ENCODE results near the gene PRKCZ.

Gene PRKCZ

GRCh38 chr1:2181752-2182151 is 131.5 kb downstream of the PRKCZ start:
- no peak for DNase-seq

- no peak for DNase-seq
These were observed 132.2 kb downstream of the PRKCZ start for GRCh38 chr1:2182376-2182775.

- no peak for DNase-seq
These were observed 133.7 kb downstream of the PRKCZ start for GRCh38 chr1:2183937-2184334.

DNA sequence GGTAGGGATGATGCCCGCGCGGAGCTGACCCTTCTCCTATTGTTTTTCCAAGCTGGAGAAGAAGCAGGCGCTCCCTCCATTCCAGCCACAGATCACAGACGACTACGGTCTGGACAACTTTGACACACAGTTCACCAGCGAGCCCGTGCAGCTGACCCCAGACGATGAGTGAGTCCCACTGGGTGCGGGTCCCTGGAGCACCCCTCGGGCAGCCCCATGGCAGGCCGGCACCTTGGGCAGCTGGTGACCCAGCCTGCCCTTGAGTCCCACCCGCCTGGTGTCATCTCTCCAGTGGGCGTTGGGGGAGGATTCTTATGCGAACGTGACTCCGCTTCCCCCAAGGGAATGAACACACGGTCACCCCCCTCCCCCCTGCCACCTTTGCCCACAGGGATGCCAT is 134.3 kb downstream of the PRKCZ start:
- DNase-seq, result no peak

DNA sequence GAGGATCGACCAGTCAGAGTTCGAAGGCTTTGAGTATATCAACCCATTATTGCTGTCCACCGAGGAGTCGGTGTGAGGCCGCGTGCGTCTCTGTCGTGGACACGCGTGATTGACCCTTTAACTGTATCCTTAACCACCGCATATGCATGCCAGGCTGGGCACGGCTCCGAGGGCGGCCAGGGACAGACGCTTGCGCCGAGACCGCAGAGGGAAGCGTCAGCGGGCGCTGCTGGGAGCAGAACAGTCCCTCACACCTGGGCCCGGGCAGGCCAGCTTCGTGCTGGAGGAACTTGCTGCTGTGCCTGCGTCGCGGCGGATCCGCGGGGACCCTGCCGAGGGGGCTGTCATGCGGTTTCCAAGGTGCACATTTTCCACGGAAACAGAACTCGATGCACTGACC is 134.7 kb downstream of the PRKCZ start:
- DNase-seq, result no peak

- DNase-seq, result no peak
These were observed 136.0 kb downstream of the PRKCZ start for GRCh38 chr1:2185880-2186855.

DNA sequence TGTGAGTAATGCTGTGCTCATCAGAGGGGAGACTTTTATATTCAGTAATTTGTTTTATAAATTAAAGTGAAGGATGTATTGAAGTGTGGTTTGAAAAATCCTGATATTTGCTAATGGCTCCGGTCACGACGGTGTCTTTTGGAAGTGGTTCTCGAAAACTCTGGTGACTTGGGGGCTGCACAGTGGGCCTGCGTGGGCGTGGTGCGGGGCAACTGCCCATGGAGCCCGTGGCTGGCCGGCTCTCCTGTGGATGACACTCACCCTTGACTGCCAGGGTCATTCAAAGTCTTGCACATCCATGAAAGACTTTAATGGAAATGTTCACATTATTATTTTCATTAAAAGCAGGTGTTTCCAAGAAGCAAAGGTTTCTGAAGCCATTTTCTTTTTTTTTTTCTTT is 136.7 kb downstream of the PRKCZ start:
- no peak for DNase-seq

- no peak for DNase-seq
These were observed 137.4 kb downstream of the PRKCZ start for GRCh38 chr1:2187619-2188018.

- DNase-seq, result no peak
These were observed 138.1 kb downstream of the PRKCZ start for GRCh38 chr1:2188336-2188735.

DNA sequence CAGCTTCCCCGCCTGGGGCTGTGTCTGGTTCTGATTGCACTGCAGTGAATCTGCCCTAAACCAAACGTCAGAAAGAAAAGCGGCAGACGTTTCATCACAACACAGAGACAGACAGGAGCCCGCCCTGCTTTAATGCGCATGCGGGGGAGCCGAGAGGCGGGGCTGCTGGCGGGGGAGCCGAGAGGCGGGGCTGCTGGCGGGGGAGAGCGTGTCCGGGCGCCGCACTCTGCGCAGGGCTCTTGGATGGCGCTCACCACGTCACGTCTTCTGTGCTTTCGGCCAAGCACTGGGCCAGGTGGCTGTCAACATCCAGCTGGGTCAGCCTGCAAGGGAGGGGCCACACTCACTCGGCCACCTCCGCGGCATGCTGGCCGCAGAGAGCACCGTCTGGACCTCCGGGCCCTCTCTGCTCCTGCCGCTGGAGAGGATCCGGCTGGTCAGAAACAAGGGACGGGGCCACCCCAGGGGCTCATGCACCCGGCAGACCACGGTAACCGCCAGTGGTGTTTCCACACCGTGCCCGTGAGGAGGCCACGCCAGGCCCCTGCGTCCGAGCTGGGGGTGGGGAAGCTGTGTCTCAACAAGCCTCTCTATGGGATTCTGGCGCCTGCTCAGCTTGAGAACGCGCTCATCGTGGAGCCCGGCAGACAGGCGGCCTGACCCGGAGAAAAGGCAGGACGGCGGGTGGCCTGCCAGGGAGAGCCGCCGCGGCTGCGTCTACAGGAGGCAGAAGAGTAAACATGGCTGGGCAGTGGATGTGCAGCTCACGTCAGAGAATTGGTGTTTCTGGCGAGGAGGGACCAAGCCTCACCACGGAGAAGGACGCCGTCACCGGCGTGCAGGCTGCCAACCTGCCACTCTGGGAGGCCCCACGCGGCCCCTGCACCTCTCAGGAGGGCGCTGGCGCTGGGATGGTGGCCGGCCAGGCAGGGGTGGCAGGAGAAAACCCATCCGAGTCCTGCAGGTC is 139.5 kb downstream of the PRKCZ start:
- peak; percentile 86 to 87 for DNase-seq

DNA sequence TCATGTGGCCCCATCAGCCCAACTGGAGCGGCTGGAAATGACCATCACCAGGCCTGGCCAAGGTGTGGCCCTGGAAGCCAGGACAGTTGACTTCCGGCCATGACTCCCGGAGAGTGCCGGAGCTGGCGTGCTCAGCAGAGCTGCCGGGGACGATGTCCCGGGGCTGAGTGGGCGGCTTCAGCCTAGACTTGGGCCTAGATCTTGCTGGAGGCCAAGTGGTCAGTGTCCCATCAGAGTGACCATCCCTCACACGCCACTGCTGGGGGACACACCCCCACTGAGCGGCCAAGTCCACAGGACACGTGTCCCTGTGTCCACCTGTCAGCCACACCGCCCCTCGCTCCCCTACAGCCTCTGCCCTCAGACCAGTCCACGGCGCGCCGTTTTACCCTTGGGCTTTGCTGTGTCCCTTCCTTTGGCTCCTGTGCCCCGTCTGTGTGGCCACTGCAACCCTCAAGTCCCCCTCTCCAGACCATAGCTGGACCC is 140.3 kb downstream of the PRKCZ start:
- DNase-seq, result no peak

- DNase-seq, result no peak
These were observed 142.1 kb downstream of the PRKCZ start for GRCh38 chr1:2192031-2192995.

DNA sequence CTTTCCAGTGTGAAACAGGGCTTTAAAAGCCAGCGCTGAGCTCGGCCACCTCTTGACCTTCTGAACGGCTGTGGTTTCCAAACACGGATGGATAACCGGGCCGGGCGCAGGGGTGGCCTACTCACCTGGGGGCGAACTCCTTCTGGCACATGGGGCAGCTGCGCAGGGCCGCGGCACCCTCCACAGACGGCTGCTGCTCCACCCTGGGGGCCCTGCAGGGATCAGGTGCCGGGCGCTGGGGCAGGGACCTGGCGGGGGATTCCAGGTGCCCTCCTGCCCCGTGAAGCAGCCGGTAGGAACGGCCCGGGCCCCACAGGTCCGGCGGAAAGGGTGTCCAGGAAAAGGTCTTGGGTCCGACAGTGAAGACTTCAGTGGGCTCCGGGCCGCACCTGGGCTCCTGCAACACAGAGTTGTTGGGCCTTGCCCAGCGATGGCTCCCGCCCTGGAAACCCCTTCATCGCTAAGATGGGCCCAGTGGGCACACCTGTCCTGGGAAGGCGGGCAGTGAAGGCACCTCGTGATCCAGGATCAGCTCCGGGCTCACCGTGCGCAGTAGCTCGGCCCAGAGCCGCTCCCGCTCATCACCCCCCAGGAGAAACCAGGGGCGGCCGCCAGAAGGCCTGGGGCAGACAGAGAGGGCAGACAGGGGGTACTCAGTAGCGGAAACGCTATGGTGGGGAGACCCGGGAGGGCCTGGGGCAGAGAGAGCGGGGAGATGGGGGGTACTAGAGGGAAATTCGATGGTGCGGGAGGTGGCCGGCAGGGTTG is 143.5 kb downstream of the PRKCZ start:
- DNase-seq, result no peak

GRCh38 chr1:2194319-2194897 is 144.2 kb downstream of the PRKCZ start, which contains the start of gene FAAP20:
TSS of gene FAAP20 (minus strand) at chr1:2194772. CDS start at chr1:2194749, 23 bp downstream.
- DNase-seq, result peak; percentile 51 to 83

DNA sequence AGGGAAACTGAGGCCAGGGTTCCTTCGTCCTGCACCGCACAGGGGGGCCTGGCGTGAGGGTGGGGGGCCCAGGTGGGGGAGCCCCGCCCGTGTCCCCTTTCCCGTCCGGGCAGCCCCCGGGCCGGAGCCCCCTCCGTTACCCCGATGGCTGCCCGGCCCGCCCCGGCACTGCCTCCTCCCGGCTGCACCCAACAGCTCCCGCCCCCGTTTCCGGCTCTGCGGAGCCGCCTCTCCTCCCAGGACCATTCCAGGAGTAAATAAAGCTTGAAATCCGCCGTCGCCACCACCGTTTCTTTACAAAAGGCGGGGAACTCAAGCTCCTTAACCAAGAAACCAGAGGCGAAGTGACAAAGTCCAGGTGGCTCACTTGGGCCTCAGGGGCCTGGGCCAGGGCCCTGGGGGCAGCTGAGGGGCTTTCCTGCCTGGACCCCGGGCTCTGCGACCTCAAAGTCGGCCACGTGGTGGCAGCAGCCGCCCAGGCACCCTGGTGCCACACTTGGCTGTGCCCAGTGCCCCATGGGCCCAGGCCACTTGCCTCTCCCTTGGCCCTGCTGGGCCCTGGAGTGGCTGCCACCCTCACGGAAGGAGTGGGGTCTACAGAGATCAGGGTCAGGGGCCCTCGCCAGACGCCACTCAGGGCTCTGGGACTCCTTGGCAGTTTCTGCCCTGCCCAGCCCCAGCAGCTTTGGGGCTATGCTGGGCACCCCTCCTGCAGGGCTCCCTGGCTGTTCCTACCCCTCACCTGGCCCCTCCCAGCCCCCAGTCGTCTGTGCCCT is 144.9 kb downstream of the PRKCZ start:
- peak; percentile 81 to 91 for DNase-seq

DNA sequence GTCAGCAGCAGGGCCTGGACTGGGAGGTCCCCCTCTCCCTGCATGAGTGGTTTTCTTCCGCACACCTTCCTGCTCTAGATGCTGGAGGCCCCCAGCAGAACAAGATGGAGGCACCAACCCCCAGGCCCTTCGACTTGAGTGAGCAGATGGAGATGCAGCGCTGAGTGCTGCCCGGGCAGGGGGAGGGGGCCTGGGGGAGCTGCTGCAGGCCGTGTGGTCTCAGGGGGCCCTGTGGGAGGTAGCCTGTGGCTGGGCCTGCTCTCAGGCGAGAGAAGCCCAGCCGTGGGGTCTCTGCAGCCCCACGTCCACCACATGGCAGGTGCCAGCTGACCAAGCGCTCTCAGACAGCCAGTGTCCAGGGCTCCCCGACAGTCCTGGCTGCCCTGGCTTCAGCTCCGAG is 145.6 kb downstream of the PRKCZ start:
- no peak for DNase-seq

DNA sequence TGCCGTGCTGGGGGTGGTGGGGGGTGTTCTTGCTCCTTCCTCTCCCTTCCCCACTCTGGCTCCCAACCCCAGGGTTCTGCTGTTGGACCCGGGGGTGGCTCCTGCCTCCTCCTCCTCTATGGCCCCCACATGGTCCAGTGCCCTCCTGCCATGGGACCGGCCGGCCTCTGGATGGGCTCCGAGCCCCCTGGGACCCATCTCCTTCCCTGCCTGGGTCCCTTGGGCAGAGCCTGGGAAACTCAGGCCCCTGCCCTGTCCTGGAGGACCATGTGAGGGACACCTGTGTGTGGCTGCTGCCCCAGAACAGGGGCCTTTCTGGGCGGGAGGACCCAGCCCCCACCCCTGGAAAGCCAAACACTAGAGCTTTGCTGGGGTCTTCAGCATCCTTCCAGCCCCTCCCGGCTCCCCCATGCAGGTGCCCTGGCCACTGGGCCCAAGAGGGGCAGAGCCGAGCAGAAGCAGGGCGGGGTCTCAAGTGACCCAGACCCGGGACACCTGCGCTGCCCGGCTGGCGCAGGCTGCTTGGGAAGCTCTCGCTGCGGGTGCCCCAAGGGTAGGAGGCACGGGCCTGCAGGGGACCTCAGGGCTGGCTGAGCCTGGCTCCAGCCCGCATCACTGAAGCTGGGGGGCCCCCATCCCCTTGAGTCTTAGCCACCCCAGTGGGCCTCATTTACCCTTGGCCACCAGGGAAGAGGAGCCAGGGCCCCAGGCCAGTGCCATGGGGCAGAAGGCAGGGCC is 146.9 kb downstream of the PRKCZ start:
- DNase-seq, result no peak

GRCh38 chr1:2197707-2198165 is 147.5 kb downstream of the PRKCZ start:
- no peak for DNase-seq

DNA sequence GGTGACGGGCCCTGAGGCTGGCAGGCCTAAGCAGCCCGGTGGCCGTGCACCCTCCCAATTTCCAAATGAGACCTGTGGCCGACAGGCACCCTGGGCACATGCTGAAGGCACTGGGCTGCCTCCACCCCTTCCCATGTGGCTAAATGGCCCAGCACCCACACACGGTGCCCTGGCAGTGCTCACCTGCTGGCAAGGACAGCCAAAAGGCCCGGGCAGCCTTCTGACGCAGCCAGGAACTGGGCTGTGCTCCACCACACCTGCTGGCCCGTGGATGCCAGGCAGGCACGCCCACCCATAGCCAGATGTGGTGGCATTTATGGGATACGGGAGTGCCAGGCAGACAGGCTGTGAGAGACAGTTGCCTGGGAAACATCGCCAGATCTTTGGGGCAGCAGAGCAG is 148.4 kb downstream of the PRKCZ start:
- no peak for DNase-seq

All from activated CD4-positive, alpha-beta T cell treated with anti-CD3 and anti-CD28 coated beads for 4 hours (primary cell).